ENCODE measurements around the gene AGBL4.
A peak's percentile ranks its signal among the peaks of the same experiment; 100 is the strongest.

Gene AGBL4

DNA sequence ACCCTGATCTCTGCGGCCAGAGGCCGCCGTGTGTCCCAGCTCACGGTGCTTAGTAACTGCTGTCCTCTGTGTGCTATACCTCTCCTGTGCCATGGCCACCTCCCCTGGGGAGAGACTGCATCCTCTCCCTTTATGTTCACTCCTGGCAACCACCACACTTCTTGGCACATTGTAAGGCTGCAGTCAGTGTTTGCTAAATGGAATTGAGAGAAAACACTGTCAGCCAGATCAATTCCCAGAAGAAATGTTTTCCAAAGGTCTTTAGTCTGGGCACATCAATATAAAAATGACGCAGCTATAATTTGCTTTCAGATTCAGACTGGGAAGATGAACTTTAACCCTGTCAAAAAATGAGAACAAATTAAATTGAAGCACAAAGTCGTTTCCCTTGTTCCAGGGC is 1343.9 kb downstream of the AGBL4 start:
- no peak for DNase-seq (ENCODE audit: low read depth)

DNA sequence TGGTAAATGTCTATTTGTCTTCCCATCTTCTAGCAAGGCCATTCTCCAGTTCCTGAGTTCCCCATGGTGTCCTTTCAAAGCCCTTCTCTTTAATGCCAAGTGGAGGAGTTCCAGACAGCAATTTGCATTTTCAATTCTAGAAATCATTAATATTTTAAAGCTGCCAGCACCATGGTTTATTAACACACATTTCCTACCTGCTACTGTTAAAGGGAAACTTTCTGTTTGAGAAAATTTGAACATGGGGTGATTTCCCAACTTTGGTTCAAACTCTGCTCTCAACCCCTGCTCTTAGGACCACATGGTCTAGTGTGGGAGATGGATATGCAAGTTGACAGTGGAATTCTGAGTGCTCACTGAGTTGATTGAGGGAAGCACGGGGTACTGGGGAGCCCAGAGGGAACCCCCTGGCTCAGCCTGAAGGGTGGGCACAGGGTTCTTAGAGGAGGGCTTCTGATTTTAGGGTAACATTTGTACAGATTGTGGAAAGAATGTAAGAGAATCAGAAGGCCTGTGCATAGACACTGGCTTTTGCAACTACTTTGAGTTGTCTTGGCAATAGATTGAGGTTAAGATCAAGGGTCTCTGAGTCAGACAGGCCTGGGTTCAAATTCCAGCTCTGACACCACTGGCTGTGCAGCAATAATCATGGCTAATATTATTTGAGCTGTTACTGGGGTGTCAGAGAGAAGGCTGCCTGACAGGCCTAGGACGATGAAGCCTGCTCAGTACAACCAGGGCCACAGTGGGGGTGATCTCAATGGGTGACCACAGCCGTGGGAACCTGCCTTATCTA is 1344.8 kb downstream of the AGBL4 start:
- no peak for DNase-seq (ENCODE audit: low read depth)

DNA sequence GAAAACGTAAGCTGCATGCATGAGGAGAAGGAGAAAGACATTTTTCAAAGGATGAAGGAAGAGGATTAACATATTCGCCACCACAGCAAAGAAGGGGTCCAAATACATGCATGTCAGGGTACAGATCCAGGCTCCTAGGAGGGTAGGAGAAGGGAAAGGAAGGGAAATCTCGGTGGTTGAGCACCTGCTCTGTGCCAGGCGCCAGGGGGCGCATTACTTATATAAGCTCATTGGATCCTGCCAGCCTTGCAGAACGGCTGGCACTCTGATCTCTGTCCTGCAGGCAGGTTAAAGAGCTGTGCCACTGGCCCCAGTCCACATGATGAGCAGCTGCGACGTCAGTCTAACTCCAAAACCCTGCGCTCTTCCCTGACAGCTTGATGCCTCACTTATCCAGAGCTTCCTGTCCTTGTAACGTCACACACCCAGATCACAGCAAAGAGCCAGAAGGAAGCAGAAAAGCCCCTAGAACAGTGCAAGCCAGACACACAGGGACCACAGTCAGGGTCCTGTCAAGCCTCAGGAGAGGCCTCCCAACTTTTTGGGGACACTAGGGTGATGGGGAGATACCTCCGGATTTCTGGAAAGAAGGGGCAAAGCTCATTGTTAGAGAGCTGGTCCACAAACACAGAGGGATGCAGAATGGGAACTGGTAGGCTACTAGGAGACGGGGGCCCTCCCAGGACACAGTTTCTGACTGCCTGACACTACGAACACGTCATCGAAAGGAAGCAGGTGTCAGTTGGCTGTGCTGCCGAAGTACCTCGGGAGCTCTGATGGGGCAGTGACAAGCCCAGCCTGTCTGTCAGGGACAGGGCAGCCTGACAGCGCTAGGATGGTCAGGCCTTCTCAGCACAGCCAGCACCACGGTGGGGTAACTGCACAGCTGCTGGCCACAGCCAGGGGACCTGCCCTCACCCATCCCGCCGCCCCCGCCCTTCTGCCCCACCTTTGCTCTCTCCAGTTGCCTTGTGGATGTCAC is 1346.2 kb downstream of the AGBL4 start:
- DNase-seq (ENCODE audit: low read depth), result peak; percentile 35

DNA sequence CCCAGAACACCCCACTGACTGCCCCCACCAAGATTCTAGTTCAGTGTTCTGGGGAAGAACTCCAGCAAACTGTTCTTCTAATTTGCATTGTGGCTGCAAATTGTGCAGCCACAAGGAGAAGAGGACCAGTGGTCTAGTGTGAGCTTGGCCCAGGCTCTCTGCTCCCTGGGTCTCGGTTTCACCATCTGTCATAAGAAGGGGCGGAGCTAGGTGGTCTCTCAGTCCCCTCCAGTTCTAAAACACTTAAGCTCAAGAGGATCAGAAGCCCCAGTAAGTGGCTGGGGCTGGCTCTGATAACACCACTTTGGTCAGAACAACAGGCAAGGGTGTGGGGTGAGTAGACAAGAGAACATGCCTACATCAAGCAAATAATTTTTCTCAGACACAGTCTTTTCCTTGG is 1346.9 kb downstream of the AGBL4 start:
- no peak for DNase-seq (ENCODE audit: low read depth)

GRCh38 chr1:48676376-48676775 is 1347.4 kb downstream of the AGBL4 start:
- no peak for DNase-seq (ENCODE audit: low read depth)

GRCh38 chr1:48675251-48675650 is 1348.5 kb downstream of the AGBL4 start:
- DNase-seq (ENCODE audit: low read depth), result no peak

- DNase-seq (ENCODE audit: low read depth), result peak; percentile 11
These were observed 1349.1 kb downstream of the AGBL4 start for GRCh38 chr1:48674641-48675040.

GRCh38 chr1:48673332-48674105 is 1350.2 kb downstream of the AGBL4 start:
- DNase-seq (ENCODE audit: low read depth), result no peak

DNA sequence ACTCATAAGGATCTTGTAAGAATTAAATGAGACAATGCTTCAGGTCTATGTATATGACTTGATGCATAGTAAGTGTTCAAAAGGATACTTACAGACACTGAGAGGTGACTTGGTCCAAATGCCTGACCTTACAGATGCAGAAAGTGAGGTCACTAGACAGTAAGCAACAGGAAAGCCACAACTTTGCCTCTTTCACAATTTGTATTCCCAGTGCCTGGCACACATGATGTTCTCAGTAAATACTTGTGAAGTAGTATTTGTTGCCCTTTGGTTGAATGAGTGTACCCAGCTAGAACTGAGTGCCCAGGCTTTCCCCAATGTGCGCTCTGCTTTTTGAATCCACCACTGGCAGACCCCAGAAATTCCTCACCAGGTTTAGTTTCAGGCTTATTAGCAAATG is 1352.2 kb downstream of the AGBL4 start:
- DNase-seq (ENCODE audit: low read depth), result peak; percentile 33

- DNase-seq (ENCODE audit: low read depth), result no peak
These were observed 1353.3 kb downstream of the AGBL4 start for GRCh38 chr1:48670234-48671020.

DNA sequence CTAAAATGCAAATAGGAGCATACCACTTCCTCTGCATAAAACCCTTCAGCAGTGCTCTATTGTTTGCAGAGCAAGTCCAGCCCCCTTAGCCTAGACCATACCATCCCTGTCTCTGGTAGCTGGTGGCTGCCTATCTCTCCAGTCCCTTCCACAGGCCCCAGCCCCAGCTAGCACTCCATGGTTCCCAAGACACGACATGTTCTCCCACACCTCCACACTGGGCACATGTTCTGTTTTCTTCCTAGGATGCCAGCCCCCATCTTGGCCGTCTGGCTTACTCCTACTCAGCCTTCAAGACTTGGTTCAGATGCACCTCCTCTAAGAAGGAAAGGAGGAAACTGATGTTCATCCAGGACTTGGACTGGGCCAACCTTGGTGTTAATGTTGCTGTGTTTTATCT is 1355.4 kb downstream of the AGBL4 start:
- DNase-seq (ENCODE audit: low read depth), result no peak

DNA sequence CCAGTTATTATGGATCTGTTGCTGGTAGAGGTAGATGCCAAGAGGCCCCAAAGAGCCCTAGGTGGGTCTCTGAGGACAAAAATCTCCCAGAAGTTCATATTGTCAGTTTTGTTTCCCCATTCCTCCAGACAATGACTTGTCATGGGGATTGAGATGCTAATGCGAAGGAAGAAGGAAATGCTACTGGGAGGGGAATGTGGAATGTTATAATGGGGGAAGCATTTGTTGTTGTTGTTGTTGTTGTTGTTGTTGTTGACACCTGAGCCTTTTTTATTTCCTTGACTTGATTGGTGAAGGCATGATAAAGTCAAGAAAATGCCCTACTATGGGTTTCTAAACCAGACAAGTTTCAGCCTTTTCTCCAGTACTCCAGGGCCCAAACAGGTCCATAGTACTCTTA is 1356.0 kb downstream of the AGBL4 start:
- no peak for DNase-seq (ENCODE audit: low read depth)

DNA sequence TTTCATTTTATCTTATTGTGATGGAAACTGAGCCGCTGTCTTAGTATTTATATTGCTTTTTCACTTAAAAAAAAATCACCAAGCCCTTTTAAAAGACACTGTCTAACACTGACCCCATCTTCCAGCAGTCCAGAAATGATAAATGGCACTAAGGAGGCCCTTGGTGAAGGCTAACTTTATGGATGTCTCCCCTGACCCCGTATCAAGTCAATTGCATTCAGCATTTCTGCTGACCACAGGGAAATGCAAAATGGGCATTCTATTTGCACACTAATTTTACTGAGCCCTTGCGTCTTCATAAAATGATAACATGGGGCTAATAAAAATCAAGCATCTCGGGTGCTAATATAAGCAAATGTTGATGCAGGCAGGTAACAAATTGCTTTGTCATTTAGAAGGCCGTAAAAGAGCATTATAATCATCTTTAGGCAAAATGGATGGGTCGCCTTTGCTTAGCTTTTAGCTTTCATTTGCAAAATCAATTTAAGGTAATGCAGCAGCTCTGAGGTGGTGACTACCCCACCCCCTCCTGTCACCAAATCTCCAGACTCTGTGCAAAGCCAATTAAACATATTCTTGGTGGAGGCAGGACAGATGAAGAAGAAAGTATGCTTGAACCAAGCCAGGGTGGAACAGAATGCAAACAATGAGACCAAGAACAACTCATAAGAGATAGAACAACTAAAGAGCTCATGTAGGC is 1357.9 kb downstream of the AGBL4 start:
- DNase-seq (ENCODE audit: low read depth), result no peak

GRCh38 chr1:48661726-48662463 is 1361.9 kb downstream of the AGBL4 start:
- no peak for DNase-seq (ENCODE audit: low read depth)

- DNase-seq (ENCODE audit: low read depth), result no peak
These were observed 1364.0 kb downstream of the AGBL4 start for GRCh38 chr1:48659801-48660200.

GRCh38 chr1:48657413-48657812 is 1366.3 kb downstream of the AGBL4 start:
- no peak for DNase-seq (ENCODE audit: low read depth)

DNA sequence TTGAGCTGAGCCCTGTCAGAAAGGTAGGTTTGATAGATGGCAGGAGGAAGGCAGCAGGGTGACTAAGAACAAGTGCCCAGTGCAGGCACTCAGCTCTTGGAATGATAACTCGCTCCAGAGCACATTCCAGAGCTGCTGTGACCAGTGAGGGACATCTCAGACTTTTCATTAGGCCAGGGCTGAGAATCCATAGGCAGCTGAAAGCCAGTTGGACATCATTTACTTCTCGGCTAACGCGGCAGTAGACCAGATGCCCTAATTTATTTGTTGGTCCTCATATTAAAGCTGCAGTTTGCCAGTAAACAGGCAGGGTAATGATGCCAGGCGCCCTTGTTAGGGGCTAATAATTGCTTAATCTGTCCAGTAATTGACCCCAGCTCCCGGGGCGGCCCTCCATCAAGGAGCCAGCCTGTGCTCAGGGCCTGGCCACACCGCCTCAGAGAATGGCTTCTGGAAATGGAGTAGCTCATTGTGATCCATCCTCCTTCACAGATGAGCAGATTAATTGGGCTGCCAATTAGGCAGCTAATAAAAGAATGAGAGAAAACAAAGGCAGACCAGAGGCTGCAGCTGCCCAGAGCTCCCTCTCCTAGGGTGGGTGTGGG is 1369.0 kb downstream of the AGBL4 start:
- DNase-seq (ENCODE audit: low read depth), result no peak

DNA sequence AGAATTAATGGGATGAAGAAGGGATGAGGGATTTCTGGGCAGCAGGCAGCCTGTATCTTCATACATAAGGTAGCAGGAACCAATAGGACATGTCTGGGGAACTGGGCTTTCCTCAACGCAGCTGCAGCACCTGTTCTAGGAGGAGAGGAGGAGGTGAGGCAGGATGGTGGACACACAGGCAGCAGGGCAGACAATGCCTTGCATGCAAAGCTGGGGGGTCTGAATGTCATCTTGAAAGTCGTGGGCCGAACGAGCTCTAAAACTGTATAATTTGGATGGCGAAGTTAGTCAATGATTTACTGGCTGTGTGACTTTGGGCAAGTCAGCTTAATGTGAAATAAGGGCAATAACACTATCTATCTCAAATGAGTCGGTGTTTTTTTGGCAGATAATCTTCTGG is 1371.4 kb downstream of the AGBL4 start:
- DNase-seq (ENCODE audit: low read depth), result no peak

DNA sequence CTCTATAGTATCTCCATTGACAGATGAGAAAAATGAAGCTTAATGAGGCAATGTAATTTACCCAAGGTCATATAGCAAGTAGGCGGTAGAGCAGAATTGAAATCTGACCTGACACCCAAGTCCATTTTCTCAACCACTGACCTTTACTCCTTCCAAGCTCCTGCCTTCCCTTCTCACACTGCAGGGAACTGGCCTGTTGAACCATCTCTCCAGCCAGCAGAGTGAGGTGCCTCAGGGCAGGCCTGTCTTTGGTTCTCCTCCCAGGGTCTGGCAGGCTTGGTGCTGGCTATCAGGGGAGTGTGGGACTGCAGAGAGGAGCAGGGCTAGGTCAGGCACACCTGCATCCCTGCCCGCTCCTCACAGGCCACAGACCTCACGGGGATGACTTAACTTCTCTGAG is 1373.9 kb downstream of the AGBL4 start:
- DNase-seq (ENCODE audit: low read depth), result no peak

DNA sequence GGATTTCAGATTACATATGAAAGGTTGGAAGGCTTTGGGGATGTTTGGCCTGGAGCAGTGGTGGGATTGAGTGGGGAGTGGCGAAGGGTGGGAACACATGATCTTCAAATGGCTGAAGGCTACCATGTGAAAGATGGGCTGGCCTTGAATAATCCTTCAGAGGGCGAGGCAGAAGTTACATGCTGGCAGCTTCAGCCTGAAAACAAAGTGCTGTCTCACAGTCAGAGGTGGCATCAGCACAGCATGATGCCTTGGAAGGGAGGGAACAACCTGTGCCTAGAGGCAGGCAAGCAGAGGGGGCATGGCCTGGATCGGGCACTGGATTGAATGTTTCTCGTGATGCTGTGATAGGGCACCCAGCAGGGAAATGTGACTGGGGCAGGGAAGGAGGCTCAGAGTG is 1377.9 kb downstream of the AGBL4 start:
- no peak for DNase-seq (ENCODE audit: low read depth)
